ENCODE measurements around the gene NFE2L3.
A peak's percentile ranks its signal among the peaks of the same experiment; 100 is the strongest.
"Not testable (repeated sequence)": the region's sequence is repeated elsewhere in the genome, so short reads cannot be mapped to it uniquely, and the experiment has no call there.

Gene NFE2L3

GRCh38 chr7:26151953-26152781, at the start of gene NFE2L3:
NFE2L3 (plus strand) TSS chr7:26152198; CDS start chr7:26152499, 301 bp downstream.
- DNase-seq: peak; percentile 60

DNA sequence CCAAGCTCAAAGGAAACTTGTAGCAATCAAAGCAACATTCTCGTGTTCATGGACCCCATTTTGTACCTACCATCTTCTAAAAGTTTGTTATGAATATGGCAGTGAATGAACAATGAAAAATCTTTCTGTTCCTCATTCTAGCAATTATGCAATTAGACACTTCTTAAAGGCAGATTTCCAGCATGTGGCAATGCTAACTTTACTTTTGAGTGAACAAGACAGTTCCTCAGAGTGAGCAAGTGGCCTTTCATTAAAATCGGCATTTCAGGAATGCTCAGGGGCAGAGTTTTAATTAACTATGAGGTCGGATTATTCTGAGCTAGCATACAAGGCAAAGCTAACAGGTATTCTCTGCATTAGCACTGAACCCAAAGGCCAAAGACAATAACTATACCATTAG, 48.4 kb upstream of the NFE2L3 start:
- DNase-seq: no peak

GRCh38 chr7:26105236-26105635, 46.8 kb upstream of the NFE2L3 start:
- DNase-seq: no peak

DNA sequence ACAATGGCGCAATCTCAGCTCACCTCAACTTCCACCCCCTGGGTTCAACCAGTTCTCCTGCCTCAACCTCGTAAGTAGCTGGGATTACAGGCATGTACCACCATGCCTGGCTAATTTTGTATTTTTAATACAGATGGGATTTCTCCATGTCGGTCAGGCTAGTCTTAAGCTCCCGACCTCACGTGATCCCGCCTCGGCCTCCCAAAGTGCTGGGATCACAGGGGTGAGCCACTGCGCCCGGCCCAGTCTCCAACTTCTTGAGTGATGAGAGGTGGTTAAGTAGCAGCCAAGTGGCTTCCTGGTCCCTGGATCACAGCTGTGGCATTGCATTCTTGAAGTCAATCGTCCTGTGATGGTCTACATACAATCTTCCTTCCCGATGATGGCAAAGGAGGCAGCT, 46.1 kb upstream of the NFE2L3 start:
- no peak for DNase-seq

DNA sequence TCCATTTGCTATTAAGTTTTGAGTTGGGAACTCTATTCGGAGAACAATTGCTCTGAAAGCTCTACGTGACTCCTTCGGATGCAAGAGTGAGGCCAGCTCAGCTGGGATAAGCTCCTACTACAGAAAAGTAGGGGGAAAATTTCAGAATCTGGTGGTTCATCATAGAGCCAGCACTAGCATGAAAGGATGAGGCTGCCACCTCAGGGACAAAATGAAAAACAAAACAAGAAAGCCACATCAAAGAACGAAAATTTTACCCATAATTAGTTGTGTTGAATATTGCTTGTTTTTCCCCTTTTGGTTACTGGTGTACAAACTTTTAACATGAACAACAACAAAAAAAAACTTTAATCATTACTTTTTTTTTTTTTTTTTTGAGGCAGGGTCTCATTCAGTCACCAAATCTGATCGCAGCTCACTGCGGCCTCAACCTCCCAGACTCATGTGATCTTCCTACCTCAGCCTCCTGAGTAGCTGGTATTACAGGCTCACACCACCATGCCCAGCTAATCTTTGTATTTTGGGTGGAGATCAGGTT, 39.7 kb upstream of the NFE2L3 start:
- no peak for DNase-seq

DNA sequence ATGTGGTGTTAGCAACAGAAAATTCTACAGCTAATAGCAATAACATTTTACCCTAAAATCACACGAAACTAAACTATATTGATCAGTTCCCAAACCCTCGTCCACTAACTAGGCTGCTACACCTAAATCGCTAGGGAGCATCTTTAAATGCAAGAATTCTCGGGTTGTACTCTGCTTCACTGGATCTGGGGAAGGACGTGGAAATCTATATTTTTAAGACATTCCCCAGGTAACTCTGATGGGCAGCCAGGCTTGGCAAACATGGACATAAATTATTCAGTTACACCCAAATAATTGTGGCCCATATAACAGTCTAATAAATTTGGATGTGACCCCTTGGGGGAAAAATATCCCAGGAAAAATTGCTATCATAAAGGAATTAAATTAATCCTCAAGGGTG, 36.3 kb upstream of the NFE2L3 start:
- DNase-seq: no peak

DNA sequence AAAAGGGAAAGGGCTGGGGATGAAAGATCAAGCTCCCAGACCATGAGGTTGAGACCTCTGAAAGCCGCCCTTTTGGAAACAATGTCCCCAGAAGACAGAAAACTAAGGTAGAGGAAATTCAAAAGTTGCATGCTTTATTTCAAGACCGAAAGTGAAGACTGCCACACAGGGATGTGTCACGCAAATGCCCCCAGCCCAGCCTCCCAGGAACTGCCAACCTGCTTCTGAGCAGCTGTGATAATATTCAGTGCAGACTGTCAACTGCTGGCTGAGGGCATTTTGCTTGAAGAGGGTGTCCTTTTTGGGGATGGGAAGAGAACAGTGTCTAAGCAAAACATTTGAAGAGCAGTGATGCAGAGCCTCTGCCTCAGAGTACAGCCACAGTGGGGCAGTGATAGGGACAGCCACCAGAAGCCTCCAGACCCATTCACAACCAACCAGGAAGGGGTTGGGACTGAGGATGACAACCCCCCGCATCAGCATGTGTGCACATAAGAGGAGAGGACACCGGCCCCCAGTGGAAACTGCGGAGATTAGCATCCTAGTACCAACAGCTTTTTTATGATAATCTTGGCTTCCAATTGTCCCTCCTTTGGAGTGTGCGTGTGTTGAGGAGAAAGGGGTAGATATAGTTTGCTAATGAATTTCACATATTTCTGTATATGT, 34.7 kb upstream of the NFE2L3 start:
- DNase-seq: no peak

- no peak for DNase-seq
Measured at GRCh38 chr7:26117970-26118369, 34.0 kb upstream of the NFE2L3 start.

GRCh38 chr7:26122745-26123144, 29.3 kb upstream of the NFE2L3 start:
- DNase-seq: no peak

GRCh38 chr7:26124775-26125174, 27.2 kb upstream of the NFE2L3 start:
- DNase-seq: not testable (repeated sequence)

DNA sequence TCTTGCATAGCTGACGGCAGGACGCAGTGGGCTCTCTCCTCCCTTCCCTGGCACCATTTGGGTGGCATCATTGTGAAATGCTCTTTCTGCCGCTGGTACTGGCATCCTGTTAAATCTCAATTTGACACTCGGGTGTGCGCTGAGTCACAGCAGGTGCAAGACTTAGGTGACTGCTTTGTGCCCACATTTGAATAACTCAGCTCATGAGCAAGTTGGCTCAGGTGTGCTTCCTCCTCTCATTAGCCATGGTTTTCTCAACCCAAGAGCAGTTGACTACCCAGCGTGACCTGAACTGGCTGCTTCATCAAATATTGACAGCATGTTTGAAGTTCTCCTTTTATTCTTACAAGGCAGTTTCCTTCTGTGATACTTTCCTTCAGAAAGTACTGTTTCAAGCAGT, 24.6 kb upstream of the NFE2L3 start:
- no peak for DNase-seq

DNA sequence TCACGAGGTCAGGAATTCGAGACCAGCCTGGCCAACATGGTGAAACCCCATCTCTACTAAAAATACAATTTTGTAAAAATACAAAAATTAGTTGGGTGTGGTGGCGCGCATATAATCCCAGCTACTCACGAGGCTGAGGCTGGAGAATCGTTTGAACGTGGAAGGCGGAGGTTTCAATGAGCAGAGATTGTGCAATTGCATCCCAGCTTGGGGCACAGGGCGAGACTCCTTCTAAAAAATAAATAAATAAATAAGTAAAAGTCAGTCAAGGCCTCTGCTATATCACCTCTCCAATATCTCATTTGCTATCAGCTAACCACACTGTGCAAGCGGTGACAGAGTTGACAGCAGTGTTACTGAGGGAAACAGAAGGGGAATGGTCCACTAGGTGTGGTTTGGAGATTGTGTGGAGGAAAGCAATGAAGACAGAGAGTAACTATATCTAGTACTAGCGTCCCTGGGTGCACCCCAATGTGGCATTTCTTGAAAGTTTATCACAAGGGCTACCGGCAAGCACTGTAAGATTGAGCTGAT, 20.9 kb upstream of the NFE2L3 start:
- no peak for DNase-seq

DNA sequence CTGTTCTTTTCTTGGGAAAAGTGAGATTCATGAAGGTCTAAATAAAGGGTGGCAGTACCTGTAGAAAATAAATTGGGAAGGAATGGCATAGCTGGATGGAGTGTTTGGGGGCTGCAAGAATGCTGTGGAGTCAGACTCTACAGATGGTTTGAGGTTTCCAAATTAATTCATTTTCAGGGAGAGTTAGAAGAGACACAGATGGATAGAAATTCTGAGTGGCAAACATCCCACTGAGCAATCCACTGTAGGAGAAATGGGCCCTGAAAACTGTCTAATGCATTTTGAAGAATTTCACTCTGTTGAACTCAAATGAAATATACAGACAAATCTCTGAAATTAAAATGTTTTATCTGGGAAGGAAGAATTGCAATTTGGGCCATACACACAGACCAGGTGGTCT, 16.9 kb upstream of the NFE2L3 start:
- DNase-seq: no peak

DNA sequence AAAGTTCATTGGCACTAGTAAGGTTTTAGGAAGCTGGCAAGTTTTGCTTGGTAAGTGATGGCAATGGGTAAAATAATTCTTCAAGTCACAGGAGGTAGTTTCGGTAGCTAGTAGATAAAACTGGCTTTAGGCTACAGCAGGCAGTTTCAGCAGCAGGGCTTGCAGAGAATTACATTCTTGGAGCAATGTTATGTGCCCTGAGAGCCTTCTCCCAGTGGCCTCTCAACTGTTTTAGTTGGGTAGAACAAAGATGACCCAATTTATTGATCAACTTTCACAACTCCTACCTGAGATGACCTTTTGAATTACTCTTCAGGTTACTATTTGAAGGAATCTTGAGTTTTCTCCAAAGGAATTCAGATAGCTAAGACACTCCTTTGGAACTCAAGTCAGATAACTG, 16.4 kb upstream of the NFE2L3 start:
- no peak for DNase-seq

DNA sequence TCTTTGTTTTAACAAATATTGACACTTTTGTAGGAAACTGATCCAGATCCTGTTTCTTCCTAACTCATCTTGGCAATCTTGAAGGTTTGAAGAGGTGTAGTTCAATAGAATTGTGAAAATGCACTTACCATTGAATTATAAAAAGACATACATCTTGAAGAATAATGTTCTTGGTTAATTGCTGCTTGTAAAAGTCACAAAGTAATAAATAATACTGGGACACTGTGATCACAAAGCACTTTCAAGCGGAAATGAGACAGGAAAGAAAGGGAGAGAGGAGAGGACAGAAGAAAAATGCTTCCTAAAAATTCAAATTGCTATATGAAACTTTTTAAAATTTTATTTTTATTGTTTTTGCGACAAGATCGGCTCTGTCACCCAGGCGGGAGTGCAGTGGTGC, 15.2 kb upstream of the NFE2L3 start:
- no peak for DNase-seq

GRCh38 chr7:26140380-26140779, 11.6 kb upstream of the NFE2L3 start:
- DNase-seq: no peak

DNA sequence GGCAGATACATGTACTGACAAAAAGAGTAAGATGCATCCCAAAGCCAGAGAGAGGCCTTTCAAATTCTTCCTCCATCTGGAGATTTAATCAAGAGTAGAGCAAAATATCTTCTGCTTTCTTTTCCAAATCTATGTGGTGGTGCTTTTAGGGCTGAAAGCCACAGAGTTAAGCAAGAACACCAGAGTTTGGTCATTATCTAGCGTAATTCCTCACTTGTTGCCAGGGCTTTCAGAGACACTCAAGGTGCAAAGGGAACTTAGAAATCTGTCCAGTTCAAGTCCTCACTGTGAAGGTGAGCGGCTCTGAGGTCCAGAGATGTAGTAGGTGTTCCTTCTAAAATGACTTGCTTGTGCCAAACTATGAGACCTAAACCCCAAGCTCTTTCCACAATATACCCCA, 10.9 kb upstream of the NFE2L3 start:
- DNase-seq: no peak

DNA sequence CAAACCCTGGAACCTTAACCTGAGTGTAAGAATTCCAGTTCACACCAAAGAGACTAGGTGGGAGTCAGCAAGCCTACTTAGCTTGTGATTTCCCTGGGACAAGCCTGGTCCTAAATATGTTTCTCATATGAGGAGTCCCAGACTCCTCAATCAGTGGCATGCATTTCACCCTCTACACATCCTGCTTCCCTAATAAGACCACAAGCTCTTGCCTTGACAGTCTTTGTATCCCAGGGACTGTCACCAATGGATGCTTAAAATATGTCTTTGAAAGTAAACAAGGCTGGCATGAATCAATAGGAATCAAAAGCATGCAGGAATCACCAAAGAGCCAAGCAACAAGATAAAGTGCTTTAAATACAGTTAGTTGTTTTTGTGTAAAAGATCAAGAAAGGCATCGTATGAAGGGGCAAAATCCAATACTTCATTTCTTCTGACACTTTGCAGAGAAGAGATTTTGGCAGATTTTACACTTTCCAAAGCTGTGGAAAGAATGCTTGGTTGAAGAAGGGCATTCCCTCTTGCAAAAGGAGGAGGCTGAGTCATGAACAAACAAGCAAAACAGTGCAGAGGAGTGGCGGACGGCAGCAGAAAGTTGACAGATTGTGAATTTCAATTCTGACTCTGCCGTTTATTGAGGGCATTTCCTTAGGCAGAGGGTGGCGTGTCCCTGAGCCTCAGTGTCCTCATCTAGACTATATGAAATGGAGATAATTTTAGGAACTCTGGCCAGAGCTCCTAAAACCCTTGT, 8.5 kb upstream of the NFE2L3 start:
- DNase-seq: no peak

DNA sequence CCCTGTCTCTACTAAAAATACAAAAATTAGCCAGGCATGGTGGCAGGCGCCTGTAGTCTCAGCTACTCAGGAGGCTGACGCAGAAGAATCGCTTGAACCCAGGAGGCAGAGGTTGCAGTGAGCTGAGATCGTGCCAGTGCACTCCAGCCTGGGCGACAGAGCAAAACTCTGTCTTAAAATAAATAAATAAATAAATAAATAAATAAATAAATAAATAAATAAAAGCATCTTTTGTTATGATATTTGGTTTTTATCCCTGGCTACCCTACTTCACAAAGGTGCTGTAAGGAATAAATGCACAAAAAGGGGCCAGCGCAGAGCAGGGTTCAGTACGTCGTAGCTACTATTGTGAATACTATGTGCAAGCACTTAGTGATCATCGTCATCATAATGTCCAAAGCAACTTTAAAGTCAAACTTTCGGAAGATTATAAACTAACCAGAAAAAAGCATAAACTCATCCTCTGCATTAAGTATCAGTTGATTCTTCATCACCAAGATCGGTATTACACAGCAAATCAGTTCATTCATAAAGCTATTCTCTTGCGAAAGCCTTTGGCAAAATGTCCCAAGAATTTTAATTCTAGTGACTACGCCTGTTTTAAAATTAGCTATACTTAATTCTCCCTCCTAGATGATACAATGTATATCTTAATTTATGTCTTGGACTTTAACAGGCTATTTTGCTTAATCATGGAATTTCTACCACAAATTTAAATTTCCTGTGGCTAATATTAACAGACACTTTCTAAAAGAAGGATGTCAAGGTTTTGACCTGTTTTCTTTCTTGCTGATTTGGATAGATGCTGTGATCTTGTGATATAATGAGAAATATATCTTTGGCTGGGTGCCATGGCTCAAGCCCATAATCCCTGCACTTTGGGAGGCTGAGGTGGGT, 7.6 kb upstream of the NFE2L3 start:
- no peak for DNase-seq

DNA sequence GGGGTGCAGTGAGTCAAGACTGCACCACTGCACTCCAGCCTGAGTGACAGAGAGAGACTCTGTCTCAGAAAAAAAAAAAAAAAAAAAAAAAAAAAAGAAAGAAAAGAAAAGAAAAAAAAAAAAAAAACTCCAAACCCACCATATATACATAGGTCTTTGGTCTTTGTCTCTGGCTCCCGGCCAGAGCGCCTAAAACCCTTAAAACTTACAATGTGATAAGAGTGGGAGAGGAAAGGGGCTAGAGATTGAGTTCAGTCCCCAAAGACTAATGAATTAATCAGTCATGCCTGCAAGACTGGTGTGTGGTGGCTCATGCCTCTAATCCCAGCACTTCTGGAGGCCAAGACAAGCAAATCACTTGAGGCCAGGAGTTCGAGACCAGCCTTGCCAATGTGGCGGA, 6.8 kb upstream of the NFE2L3 start:
- no peak for DNase-seq

GRCh38 chr7:26147030-26147429, 5.0 kb upstream of the NFE2L3 start:
- no peak for DNase-seq

DNA sequence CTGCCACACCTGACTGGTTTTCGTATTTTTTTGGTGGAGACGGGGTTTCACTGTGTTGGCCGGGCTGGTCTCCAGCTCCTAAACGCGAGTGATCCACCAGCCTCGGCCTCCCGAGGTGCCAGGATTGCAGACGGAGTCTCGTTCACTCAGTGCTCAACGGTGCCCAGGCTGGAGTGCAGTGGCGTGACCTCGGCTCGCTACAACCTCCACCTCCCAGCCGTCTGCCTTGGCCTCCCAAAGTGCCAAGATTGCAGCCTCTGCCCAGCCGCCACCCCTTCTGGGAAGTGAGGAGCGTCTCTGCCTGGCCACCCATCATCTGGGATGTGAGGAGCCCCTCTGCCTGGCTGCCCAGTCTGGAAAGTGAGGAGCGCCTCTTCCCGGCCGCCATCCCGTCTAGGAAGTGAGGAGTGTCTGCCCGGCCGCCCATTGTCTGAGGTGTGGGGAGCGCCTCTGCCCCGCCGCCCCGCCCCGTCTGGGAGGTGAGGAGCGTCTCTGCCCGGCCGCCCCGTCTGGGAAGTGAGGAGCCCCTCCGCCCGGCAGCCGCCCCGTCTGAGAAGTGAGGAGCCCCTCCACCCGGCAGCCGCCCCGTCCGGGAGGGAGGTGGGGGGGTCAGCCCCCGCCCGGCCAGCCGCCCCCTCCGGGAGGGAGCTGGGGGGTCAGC, 4.2 kb upstream of the NFE2L3 start:
- DNase-seq: not testable (repeated sequence)

All from fibroblast of skin of right quadriceps (primary cell).